A549 (cell line): Measurements from ENCODE around the gene ADAMTS2. TPM values are rescaled to one million over a fixed set of nuclear protein-coding genes. Genes with fewer than 3 reads are reported as not detected.

Source experiments
- ATAC-seq, 2 experiments: fragments of 200-7000 bp in 1 of 2; fragments of >200 bp in 1 of 2; cut with Nextera tagmentation in 1 of 2; cut with Tn5 transposase in 1 of 2; 3 replicates each; pipeline versions ENCODE4 v1.8.0 to v1.9.1; 2018 to 2020; ENCODE audit warnings: mild to moderate bottlenecking in 1 of 2, moderate library complexity in 1 of 2
- CTCF ChIA-PET: fragments of 300-600 bp; sonication (Branson Sonifier 250); formaldehyde crosslinking; extraction: SDS; loops from one replicate; lab custom pipeline; 2021; ENCODE audit warnings: antibody characterized with exemption, inconsistent platforms; lab: Yijun Ruan, JAX
- POLR2A ChIA-PET: fragments of 350-600 bp; formaldehyde crosslinking; extraction: SDS; loops from one replicate; lab custom pipeline; 2021; ENCODE audit warnings: antibody characterized with exemption, inconsistent platforms; lab: Yijun Ruan, JAX
- DNase-seq, 2 experiments: peaks; one replicate each; pipeline versions ENCODE4 v3.0.0 to v3.0.0-alpha.2; 2011 to 2016; ENCODE audit warnings: low read depth in 1 of 2, low spot score in 1 of 2
- FAIRE-seq: peaks from 2 replicates; lab custom pipeline; 2011; peaks lifted over from hg19 to GRCh38; lab: Jason Lieb, UNC
- H3K27ac ChIP-seq, 2 experiments: fragments of >200 bp; sonication (Bioruptor Twin); formaldehyde crosslinking; 3 replicates each; pipeline ENCODE4 v1.5.1; 2016 to 2017
- H3K4me1 ChIP-seq: fragments of >200 bp; sonication (Bioruptor Twin); formaldehyde crosslinking; 3 replicates; pipeline ENCODE4 v1.6.1; 2016
- H3K4me2 ChIP-seq: fragments of >200 bp; sonication (Bioruptor Twin); formaldehyde crosslinking; 3 replicates; pipeline ENCODE4 v1.6.1; 2016
- H3K4me3 ChIP-seq: fragments of >200 bp; sonication (Bioruptor Twin); formaldehyde crosslinking; 3 replicates; pipeline ENCODE4 v1.5.1; 2016
- H3K9me3 ChIP-seq: fragments of >200 bp; sonication (Bioruptor Twin); formaldehyde crosslinking; 3 replicates; pipeline ENCODE4 v1.6.1; 2016
- CBX8 ChIP-seq: fragments of 200-600 bp; sonication (generic); IDR thresholded peaks from 2 replicates; pipeline ENCODE4 v1.6.1; 2016
- EHMT2 ChIP-seq: fragments of 200-600 bp; sonication (generic); IDR thresholded peaks from 2 replicates; pipeline ENCODE4 v1.6.1; 2016; ENCODE audit warnings: antibody characterized with exemption, low read depth, mild to moderate bottlenecking, moderate library complexity
- GATA3 ChIP-seq: IDR thresholded peaks from 2 replicates; pipeline ENCODE4 v1.6.1; 2012; ENCODE audit warnings: borderline replicate concordance
- HEYL ChIP-seq: fragments of 250-450 bp; sonication (Bioruptor Pico); IDR thresholded peaks from 2 replicates; pipeline ENCODE4 v1.8.0; 2021; ENCODE audit warnings: mild to moderate bottlenecking, moderate library complexity
- HMGXB4 ChIP-seq: fragments of 250-450 bp; sonication (Bioruptor Pico); IDR thresholded peaks from 2 replicates; pipeline ENCODE4 v1.5.0; 2021; ENCODE audit warnings: mild to moderate bottlenecking, moderate library complexity, borderline replicate concordance
- JUN ChIP-seq, 2 experiments: fragments of >200 bp; sonication (Bioruptor Twin); formaldehyde crosslinking; IDR thresholded peaks; 2 replicates in 1 of 2; 3 replicates in 1 of 2; pipeline ENCODE4 v1.6.1; 2016 to 2017
- KDM1A ChIP-seq: fragments of 200-600 bp; sonication (generic); IDR thresholded peaks from 2 replicates; pipeline ENCODE4 v1.6.1; 2016; ENCODE audit warnings: low read depth, mild to moderate bottlenecking
- POLR2AphosphoS2 ChIP-seq: conservative IDR thresholded peaks from 2 replicates; pipeline ENCODE4 v1.6.1; 2012; ENCODE audit warnings: low read length, improper control_type of control experiment, inconsistent platforms
- RCOR1 ChIP-seq: fragments of 150-350 bp; IDR thresholded peaks from 2 replicates; pipeline ENCODE4 v1.6.1; 2014; ENCODE audit warnings: antibody characterized with exemption, low read length, low read depth
- SREBF2 ChIP-seq: fragments of 450-650 bp; IDR thresholded peaks from 2 replicates; pipeline ENCODE4 v1.6.1; 2014; ENCODE audit warnings: mild to moderate bottlenecking, moderate library complexity
- TFCP2L1 ChIP-seq: fragments of 250-450 bp; sonication (Bioruptor Pico); IDR thresholded peaks from 2 replicates; pipeline ENCODE4 v1.5.0; 2021; ENCODE audit warnings: mild to moderate bottlenecking
- ZFP36 ChIP-seq: fragments of 450-650 bp; IDR thresholded peaks from 2 replicates; pipeline ENCODE4 v1.6.1; 2014; ENCODE audit warnings: borderline replicate concordance; ENCODE audit not compliant: partially characterized antibody
- WGBS: methylation state at CpG from one replicate; pipeline ENCODE4 v1.1.6; 2017; ENCODE audit errors: missing lambda C conversion rate; 5-methylcytosine and 5-hydroxymethylcytosine counted together
- polyA plus RNA-seq, 4 experiments: library from polyadenylated mRNA; depleted of rRNA in 3 of 4; stranded (reverse); fragments of >200 nt; fragmentation: RNase III in 1 of 4; extraction: RNeasy Plus Mini Kit Qiagen cat#74134 plus additional on column Dnase treatment in 1 of 4; gene quantifications; 2 replicates in 3 of 4; 3 replicates in 1 of 4; pipeline ENCODE4 v1.2.3, GENCODE V29; 2011 to 2017
- small RNA-seq, 6 experiments: library from RNA; depleted of rRNA; stranded (forward); fragments of <200 nt; gene quantifications; one replicate each; pipeline ENCODE3, GENCODE V24; 2012

ADAMTS2 gene
- polyA plus RNA-seq, 2 of the 4 experiments (the other 2 are of a cell fraction) = not detected

DNA sequence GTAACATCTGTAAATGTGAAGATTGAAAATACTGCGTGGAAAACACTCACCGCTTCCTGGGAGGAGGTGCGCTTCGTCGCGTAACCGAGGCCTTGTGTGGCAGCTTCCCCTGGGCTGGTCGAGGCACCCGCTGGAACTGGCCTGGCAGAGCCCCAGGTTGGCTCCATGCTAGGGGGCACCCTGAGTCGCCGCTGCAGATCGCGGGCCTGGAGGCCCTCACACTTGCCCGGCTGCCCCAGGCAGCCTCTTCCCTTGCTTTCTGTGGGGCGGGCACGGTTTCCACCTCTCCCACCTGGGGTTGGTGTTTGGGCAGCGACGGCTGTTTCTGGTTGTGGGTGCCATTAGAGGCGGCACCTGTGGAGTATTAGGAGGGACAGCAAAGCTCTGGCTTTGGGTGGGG is 284.2 kb downstream of the ADAMTS2 start:
- DNase-seq (no peak), FAIRE-seq (no peak), ATAC-seq (no peak)
- H3K9me3 ChIP-seq = peaks cover 44% of the 10 kb centered on the region
- POLR2A ChIA-PET = interaction anchor here (1.4 kb wide), 1 partner anchor 490 kb away, joined by 5 read pairs; the partner anchor contains the start of gene RUFY1
- WGBS = 93% methylated on average over 14 of the region's 19 CpGs
- CTCF ChIA-PET = interaction anchor here (1.0 kb wide), 1 partner anchor 330 kb away, joined by 3 read pairs; no protein-coding TSS in a partner anchor
- no peak overlapping the region; a peak in 1 of 6 replicates for H3K27ac ChIP-seq
- peak overlapping the region; percentile 59 for H3K4me2 ChIP-seq
- H3K4me3 ChIP-seq = peak overlapping the region; percentile 72
- TF ChIP-seq ZFP36 (no peak), SREBF2 (no peak), TFCP2L1 (CRISPR knock-in tag) (no peak), KDM1A (no peak), CBX8 (no peak), GATA3 (no peak), HEYL (CRISPR knock-in tag) (no peak), EHMT2 (no peak), RCOR1 (no peak), JUN (IDR thresholded peaks at IDR 0.05) (no peak), HMGXB4 (CRISPR knock-in tag) (no peak), POLR2AphosphoS2 (no peak)
- no peaks in the 10 kb centered on the region for H3K4me1 ChIP-seq

Small RNAs within 50 kb of the gene (small RNA-seq; reads per million reads assigned to genes)
- 0 reads per million in 6 experiments for gene AC109479.2

Other genes with a start within 250 kb of the ADAMTS2 start
- gene RUFY1, start 205.1 kb upstream of the ADAMTS2 start, polyA plus RNA-seq (2011; rRNA removed) = 30.6 and 39.5 TPM in 2 replicates
- 31.7 to 33.7 TPM (median 33.3 TPM) in 3 replicates for gene RUFY1, start 205.1 kb upstream of the ADAMTS2 start, polyA plus RNA-seq (2017; fragmentation: RNase III; extraction: RNeasy Plus Mini Kit Qiagen cat#74134 plus additional on column Dnase treatment)